HCT116 (cell line): ENCODE measurements around the gene KLHL22. TPM values are rescaled to one million over a fixed set of nuclear protein-coding genes. Genes with fewer than 3 reads are reported as not detected.

ENCODE experiments used
- ATAC-seq: fragments of 200-7000 bp; cut with Tn5 transposase; 2 replicates; pipeline ENCODE4 v1.9.1; 2020; ENCODE audit warnings: mild to moderate bottlenecking, moderate library complexity
- BruUV-seq: library from RNA; stranded (reverse); fragments of 400-500 nt; replicated peaks from 2 replicates; lab custom pipeline; 2021; lab: Mats Ljungman, UMichigan
- CTCF ChIA-PET: fragments of 300-600 bp; sonication (Branson Sonifier 250); formaldehyde crosslinking; loops from one replicate; lab custom pipeline; 2021; ENCODE audit warnings: antibody characterized with exemption; lab: Charles Lee
- POLR2A ChIA-PET: fragments of 300-600, 350-600 bp; sonication (Branson Sonifier 250); formaldehyde crosslinking; loops from one replicate; lab custom pipeline; 2021; ENCODE audit warnings: antibody characterized with exemption; lab: Charles Lee
- RAD21 ChIA-PET, 2 experiments: fragments of 300-600 bp; sonication (Branson Sonifier 250); formaldehyde crosslinking; loops; one replicate each; lab custom pipeline; 2023; ENCODE audit warnings: low total read pairs in 2 of 2; ENCODE audit not compliant: uncharacterized antibody in 2 of 2, unreplicated experiment in 2 of 2, low non-redundant PET in 1 of 2; lab: Charles Lee
- DNase-seq: peaks from one replicate; pipeline ENCODE4 v3.0.0-alpha.2; 2010; ENCODE audit warnings: low read depth, low spot score
- H2AFZ ChIP-seq: fragments of 200-600 bp; shearing (Covaris generic), sonication (generic); 2 replicates; pipeline ENCODE4 v1.6.1; 2017; ENCODE audit warnings: low read depth, mixed run types, mixed read lengths, antibody characterized with exemption, low read length; ENCODE audit not compliant: poor library complexity, severe bottlenecking
- H3K27ac ChIP-seq: 2 replicates; pipeline ENCODE4 v1.5.1; 2012; ENCODE audit warnings: low read depth, low read length
- H3K27me3 ChIP-seq: fragments of 200-600 bp; sonication (generic); 2 replicates; pipeline ENCODE4 v1.6.1; 2016; ENCODE audit warnings: mixed run types, low read length, mixed read lengths; ENCODE audit not compliant: insufficient read depth
- H3K36me3 ChIP-seq, 2 experiments: fragments of 200-500 bp in 1 of 2; fragments of 200-600 bp in 1 of 2; sonication (Bioruptor generic) in 1 of 2; sonication (generic) in 1 of 2; 2 replicates each; pipeline versions ENCODE4 v1.5.1 to v1.6.1; 2014 to 2016; ENCODE audit warnings: low read length in 2 of 2, inconsistent platforms in 1 of 2, mixed read lengths in 1 of 2, mixed run types in 1 of 2; ENCODE audit not compliant: insufficient read depth in 2 of 2, control insufficient read depth in 1 of 2
- H3K4me1 ChIP-seq, 2 experiments: fragments of 200-600 bp in 1 of 2; sonication (generic) in 1 of 2; 2 replicates each; pipeline versions ENCODE4 v1.5.1 to v1.6.1; 2012 to 2017; ENCODE audit warnings: low read length in 2 of 2, inconsistent platforms in 1 of 2, mild to moderate bottlenecking in 1 of 2, mixed read lengths in 1 of 2, mixed run types in 1 of 2, moderate library complexity in 1 of 2; ENCODE audit not compliant: insufficient read depth in 2 of 2, control insufficient read depth in 1 of 2
- H3K4me2 ChIP-seq: fragments of 200-600 bp; sonication (generic); 2 replicates; pipeline ENCODE4 v1.6.1; 2017; ENCODE audit warnings: mixed run types, low read length, mixed read lengths
- H3K4me3 ChIP-seq, 2 experiments: fragments of 200-600 bp in 1 of 2; sonication (generic) in 1 of 2; replicated peaks in 1 of 2; 2 replicates each; pipeline ENCODE4 v1.5.1; 2011 to 2016; ENCODE audit warnings: low read length in 2 of 2, control low read depth in 1 of 2, low read depth in 1 of 2, mild to moderate bottlenecking in 1 of 2, mixed read lengths in 1 of 2, mixed run types in 1 of 2
- H3K79me2 ChIP-seq: fragments of 200-600 bp; sonication (generic); 2 replicates; pipeline ENCODE4 v1.6.1; 2017; ENCODE audit warnings: mild to moderate bottlenecking, mixed run types, low read length, moderate library complexity, mixed read lengths; ENCODE audit not compliant: insufficient read depth
- H3K9ac ChIP-seq: fragments of 200-600 bp; sonication (generic); 2 replicates; pipeline ENCODE4 v1.6.1; 2016; ENCODE audit warnings: low read length, mixed read lengths
- H3K9me2 ChIP-seq: fragments of 200-600 bp; sonication (generic), shearing (Covaris generic); 2 replicates; pipeline ENCODE4 v1.6.1; 2017; ENCODE audit warnings: mixed run types, mild to moderate bottlenecking, moderate library complexity; ENCODE audit not compliant: insufficient read depth
- H3K9me3 ChIP-seq, 2 experiments: fragments of 200-500 bp in 1 of 2; fragments of 200-600 bp in 1 of 2; sonication (Bioruptor generic) in 1 of 2; sonication (generic) in 1 of 2; 2 replicates each; pipeline ENCODE4 v1.6.1; 2014 to 2017; ENCODE audit warnings: low read length in 2 of 2, mixed read lengths in 2 of 2, inconsistent platforms in 1 of 2, low read depth in 1 of 2, mild to moderate bottlenecking in 1 of 2, mixed run types in 1 of 2, moderate library complexity in 1 of 2; ENCODE audit not compliant: control insufficient read depth in 1 of 2, insufficient read depth in 1 of 2
- H4K20me1 ChIP-seq: fragments of 200-600 bp; sonication (generic), shearing (Covaris generic); 2 replicates; pipeline ENCODE4 v1.6.1; 2017; ENCODE audit warnings: mixed run types, mild to moderate bottlenecking, moderate library complexity; ENCODE audit not compliant: insufficient read depth
- ATF3 ChIP-seq: IDR thresholded peaks from 2 replicates; pipeline ENCODE4 v1.6.1; 2012
- CEBPB ChIP-seq: IDR thresholded peaks from 2 replicates; pipeline ENCODE4 v1.6.1; 2012; ENCODE audit warnings: low read depth
- EGR1 ChIP-seq: IDR thresholded peaks from 2 replicates; pipeline ENCODE4 v1.6.1; 2012; ENCODE audit warnings: low read depth
- ELF1 ChIP-seq: IDR thresholded peaks from 2 replicates; pipeline ENCODE4 v1.6.1; 2012; ENCODE audit warnings: low read depth, borderline replicate concordance
- EZH2phosphoT487 ChIP-seq: fragments of 200-600 bp; IDR thresholded peaks from 2 replicates; pipeline ENCODE4 v1.6.1; 2018; ENCODE audit warnings: antibody characterized with exemption, borderline replicate concordance
- JUND ChIP-seq: IDR thresholded peaks from 2 replicates; pipeline ENCODE4 v1.6.1; 2012
- POLR2AphosphoS5 ChIP-seq: IDR thresholded peaks from 2 replicates; pipeline ENCODE4 v1.6.1; 2011; ENCODE audit warnings: mild to moderate bottlenecking, low read depth, low read length, moderate library complexity
- RAD21 ChIP-seq: IDR thresholded peaks from 2 replicates; pipeline ENCODE4 v1.6.1; 2012; ENCODE audit warnings: low read depth, mild to moderate bottlenecking
- SIN3A ChIP-seq: IDR thresholded peaks from 2 replicates; pipeline ENCODE4 v1.6.1; 2012; ENCODE audit warnings: low read depth
- SP1 ChIP-seq: IDR thresholded peaks from 2 replicates; pipeline ENCODE4 v1.6.1; 2012; ENCODE audit warnings: low read depth
- SRF ChIP-seq: IDR thresholded peaks from 2 replicates; pipeline ENCODE4 v1.6.1; 2012; ENCODE audit warnings: low read depth
- TCF7L2 ChIP-seq: IDR thresholded peaks from 2 replicates; pipeline ENCODE4 v1.7.0; 2011; ENCODE audit warnings: borderline replicate concordance, inconsistent platforms; ENCODE audit not compliant: insufficient read depth, insufficient read length; ENCODE audit errors: extremely low read depth
- YY1 ChIP-seq: IDR thresholded peaks from 2 replicates; pipeline ENCODE4 v1.6.1; 2011; ENCODE audit warnings: low read length, low read depth, moderate library complexity, mild to moderate bottlenecking; ENCODE audit not compliant: insufficient replicate concordance; ENCODE audit errors: extremely low read depth
- ZBTB33 ChIP-seq: IDR thresholded peaks from 2 replicates; pipeline ENCODE4 v1.6.1; 2011; ENCODE audit warnings: mild to moderate bottlenecking, low read length, moderate library complexity; ENCODE audit not compliant: insufficient replicate concordance; ENCODE audit errors: extremely low read depth
- ZFX ChIP-seq: fragments of 450-650 bp; IDR thresholded peaks from 2 replicates; pipeline ENCODE4 v1.6.1; 2017
- ZNF274 ChIP-seq: fragments of 200-500 bp; sonication (Bioruptor generic); IDR thresholded peaks from 2 replicates; pipeline ENCODE4 v1.6.1; 2014; ENCODE audit warnings: mild to moderate bottlenecking, low read depth, low read length, inconsistent platforms
- intact Hi-C: fragments of 100-400 bp; cut with micrococcal nuclease; formaldehyde crosslinking; loops from 2 replicates; pipeline ENCODE4 v1.10.0; 2022
- total RNA-seq: library from RNA; stranded (reverse); gene quantifications from one replicate; pipeline ENCODE4 v1.2.1, GENCODE V29; 2021; ENCODE audit not compliant: unreplicated experiment
- TF ChIP-seq, protein P1 (sequence below), 3 experiments: fragments of 200-600 bp in 1 of 3; sonication (generic) in 1 of 3; IDR thresholded peaks in 2 of 3; conservative IDR thresholded peaks in 1 of 3; 2 replicates each; pipeline ENCODE4 v1.5.1; 2012 to 2017; ENCODE audit warnings: low read depth in 2 of 3, low read length in 2 of 3, antibody characterized with exemption in 1 of 3, borderline replicate concordance in 1 of 3, control low read depth in 1 of 3, mild to moderate bottlenecking in 1 of 3, mixed read lengths in 1 of 3, mixed run types in 1 of 3, moderate library complexity in 1 of 3; ENCODE audit not compliant: insufficient read depth in 1 of 3

The KLHL22 gene
- total RNA-seq, 1 experiment from 2014 or later, result 16.4 TPM

- no peak overlapping the region for H2AFZ ChIP-seq
- peaks cover 0 to 3% of the 10 kb centered on the region in 2 experiments; a peak in 1 of 4 replicates for H3K4me1 ChIP-seq
- DNase-seq (no peak), ATAC-seq (no peak)
- BruUV-seq, result no TSS peak
- POLR2A ChIA-PET, result interaction anchor here (1.4 kb wide), 1 partner anchor 38 kb away, joined by 3 read pairs; no protein-coding TSS in a partner anchor
- H3K27ac ChIP-seq, result no peak overlapping the region
- intact Hi-C loops, result loop anchor here (1.0 to 5.0 kb wide), 3 partner anchors 24 to 298 kb away; no protein-coding TSS in a partner anchor
- CTCF ChIA-PET, result interaction anchor here (1.0 to 3.4 kb wide), 5 partner anchors 17 to 299 kb away, joined by 3 to 62 read pairs (median 4); no protein-coding TSS in a partner anchor
- H3K79me2 ChIP-seq, result no peaks in the 10 kb centered on the region
- H3K36me3 ChIP-seq, result no peaks in the 10 kb centered on the region; a peak in 1 of 4 replicates
- no peak overlapping the region for H3K4me2 ChIP-seq
- H3K27me3 ChIP-seq, result no peaks in the 10 kb centered on the region
- H3K9me3 ChIP-seq, result no peaks in the 10 kb centered on the region
- H3K4me3 ChIP-seq, result no peak overlapping the region
- no peak for TF ChIP-seq EGR1
- TF ChIP-seq, protein P1, sequence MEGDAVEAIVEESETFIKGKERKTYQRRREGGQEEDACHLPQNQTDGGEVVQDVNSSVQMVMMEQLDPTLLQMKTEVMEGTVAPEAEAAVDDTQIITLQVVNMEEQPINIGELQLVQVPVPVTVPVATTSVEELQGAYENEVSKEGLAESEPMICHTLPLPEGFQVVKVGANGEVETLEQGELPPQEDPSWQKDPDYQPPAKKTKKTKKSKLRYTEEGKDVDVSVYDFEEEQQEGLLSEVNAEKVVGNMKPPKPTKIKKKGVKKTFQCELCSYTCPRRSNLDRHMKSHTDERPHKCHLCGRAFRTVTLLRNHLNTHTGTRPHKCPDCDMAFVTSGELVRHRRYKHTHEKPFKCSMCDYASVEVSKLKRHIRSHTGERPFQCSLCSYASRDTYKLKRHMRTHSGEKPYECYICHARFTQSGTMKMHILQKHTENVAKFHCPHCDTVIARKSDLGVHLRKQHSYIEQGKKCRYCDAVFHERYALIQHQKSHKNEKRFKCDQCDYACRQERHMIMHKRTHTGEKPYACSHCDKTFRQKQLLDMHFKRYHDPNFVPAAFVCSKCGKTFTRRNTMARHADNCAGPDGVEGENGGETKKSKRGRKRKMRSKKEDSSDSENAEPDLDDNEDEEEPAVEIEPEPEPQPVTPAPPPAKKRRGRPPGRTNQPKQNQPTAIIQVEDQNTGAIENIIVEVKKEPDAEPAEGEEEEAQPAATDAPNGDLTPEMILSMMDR (IDR thresholded peaks at IDR 0.05 in 2 of 3, conservative IDR thresholded peaks at IDR 0.05 in 1 of 3; ENCODE audit: borderline replicate concordance in 1 of 3, insufficient read depth in 1 of 3, low read depth in 2 of 3, low read length in 2 of 3), result no peak
- no peak for TF ChIP-seq POLR2AphosphoS5
- TF ChIP-seq ZFX, result no peak
- no peak for TF ChIP-seq ZNF274
- no peak for TF ChIP-seq ATF3
- no peak for TF ChIP-seq ELF1
- TF ChIP-seq JUND, result no peak
- TF ChIP-seq TCF7L2, result no peak
- no peak for TF ChIP-seq SP1
- no peak for TF ChIP-seq RAD21
- TF ChIP-seq SRF, result no peak
- TF ChIP-seq SIN3A, result no peak
- TF ChIP-seq CEBPB, result no peak
- TF ChIP-seq YY1, result no peak
- TF ChIP-seq ZBTB33, result no peak
- TF ChIP-seq EZH2phosphoT487, result no peak
- H3K9me2 ChIP-seq, result no peaks in the 10 kb centered on the region
- H4K20me1 ChIP-seq, result no peaks in the 10 kb centered on the region
- RAD21 ChIA-PET, result interaction anchor here (1.4 to 1.5 kb wide), 2 partner anchors 37 kb away, joined by 10 to 11 read pairs; no protein-coding TSS in a partner anchor
- H3K9ac ChIP-seq, result no peak overlapping the region
Measured at GRCh38 chr22:20455709-20456063, 39.9 kb downstream of the KLHL22 start.
